HG02571 (cell line): Measurements from ENCODE around the gene CASP2.
"Not testable (repeated sequence)": the region's sequence is repeated elsewhere in the genome, so short reads cannot be mapped to it uniquely, and the experiment has no call there.

Experiments used
- ATAC-seq: cut with Tn5 transposase; IDR thresholded peaks from one replicate; pipeline ENCODE4 v1.9.1; 2021; ENCODE audit warnings: mild to moderate bottlenecking, moderate library complexity; ENCODE audit not compliant: unreplicated experiment

The CASP2 gene

DNA sequence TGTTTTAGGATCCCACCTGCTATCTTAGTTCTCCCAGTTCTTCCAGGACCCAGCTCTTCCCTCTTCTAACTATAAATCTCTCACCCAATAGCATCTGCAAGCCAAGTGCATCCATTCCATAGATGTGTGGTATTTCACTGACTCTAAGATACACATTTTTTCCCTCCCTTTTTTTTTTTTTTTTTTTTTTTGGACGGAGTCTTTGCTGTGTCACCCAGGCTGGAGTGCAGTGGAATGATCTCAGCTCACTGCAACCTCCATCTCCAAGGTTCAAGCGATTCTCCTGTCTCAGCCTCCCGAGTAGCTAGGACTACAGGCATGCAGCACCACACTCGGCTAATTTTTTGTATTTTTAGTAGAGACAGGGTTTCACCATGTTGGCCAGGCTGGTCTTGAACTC lies 1.7 kb downstream of the CASP2 start:
- ATAC-seq = not testable (repeated sequence)

DNA sequence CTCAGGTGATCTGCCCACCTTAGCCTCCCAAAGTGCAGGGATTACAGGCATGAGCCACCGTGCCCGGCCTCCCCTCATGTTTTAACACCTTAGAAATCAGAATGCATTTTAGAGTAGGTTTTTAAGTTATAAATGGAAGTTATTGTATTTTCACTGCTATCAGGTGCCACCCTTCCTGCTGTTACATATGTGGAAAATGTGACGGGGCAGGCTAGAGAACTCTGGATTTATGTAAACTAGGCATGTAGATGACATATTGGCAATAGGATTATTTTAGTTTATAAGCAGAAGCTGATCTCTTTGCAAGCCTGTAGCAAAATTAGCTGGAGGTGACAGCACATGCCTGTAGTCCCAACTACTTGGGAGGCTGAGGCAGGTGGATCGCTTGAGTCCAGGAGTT lies 2.1 kb downstream of the CASP2 start:
- ATAC-seq = no peak

DNA sequence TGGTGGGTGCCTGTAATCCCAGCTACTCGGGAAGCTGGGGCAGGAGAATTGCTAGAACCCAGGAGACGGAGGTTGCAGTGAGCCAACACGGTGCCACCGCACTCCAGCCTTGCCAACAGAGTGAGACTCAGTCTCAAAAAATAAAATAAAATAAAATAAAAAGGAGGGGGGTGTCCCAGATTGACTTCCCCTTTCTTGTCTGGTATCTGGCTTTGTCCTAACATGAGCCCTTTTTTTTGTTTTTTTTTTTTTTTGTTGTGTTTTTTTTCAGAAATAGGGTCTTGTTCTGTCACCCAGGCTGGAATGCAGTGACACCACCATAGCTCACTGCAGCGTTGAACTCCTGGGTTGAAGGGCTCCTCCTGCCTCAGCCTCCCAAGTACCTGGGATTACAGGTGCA lies 4.7 kb downstream of the CASP2 start:
- ATAC-seq = no peak

DNA sequence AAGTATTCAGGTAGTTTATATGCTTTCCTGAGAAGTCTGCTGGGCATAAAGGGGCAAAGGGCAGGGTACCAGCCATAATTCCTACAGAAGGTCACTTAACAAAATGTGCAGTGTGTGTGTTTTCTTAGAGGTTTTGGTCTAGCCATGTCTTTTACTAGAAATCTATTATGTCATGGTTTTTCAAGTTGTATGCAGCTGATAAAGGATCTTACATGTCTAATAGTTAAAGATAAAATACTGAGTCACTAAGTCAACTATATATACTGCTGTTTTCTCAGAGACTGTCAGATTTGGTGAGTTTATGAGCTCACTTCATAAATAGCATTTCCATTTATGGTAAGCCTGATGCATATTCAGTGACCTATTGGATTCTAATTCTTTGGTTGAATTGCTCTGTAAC lies 7.7 kb downstream of the CASP2 start:
- no peak for ATAC-seq

DNA sequence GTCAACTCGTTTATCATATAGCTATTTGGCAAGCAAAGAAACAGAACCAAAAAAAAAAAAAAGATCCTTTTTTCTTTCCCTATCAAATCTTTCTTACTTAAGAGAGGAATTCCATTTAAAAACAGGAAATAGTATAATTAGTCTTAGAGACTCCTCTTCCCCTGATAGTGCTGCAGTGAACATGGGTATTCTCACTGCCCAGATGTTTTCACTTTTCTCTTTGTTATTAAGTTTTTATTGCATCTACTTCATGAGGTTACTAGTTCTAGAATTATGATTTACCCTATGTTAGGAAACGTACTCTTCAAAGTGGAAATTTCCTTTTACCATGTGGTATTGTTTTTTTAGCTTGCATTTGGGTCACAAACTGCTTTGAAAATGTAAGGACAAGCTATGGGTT lies 8.5 kb downstream of the CASP2 start:
- no peak for ATAC-seq

DNA sequence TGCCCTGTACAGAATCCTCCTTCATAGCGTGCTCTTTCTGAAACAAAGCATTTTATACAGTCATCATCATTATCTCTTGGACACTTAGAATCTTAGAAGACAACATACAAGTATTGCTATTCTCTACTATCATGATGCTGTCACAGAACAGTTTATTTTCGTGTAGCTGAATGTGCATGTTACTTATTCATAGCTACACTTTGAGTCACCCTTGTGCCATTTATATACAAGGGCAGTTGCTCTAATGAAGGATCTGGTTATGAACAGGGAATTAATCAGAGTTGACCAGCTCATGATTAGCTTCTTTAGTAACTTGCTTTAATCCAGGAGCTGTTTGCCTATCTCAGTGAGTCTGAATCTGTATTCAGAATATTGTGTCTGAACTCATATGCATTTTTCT lies 11.2 kb downstream of the CASP2 start:
- no peak for ATAC-seq

DNA sequence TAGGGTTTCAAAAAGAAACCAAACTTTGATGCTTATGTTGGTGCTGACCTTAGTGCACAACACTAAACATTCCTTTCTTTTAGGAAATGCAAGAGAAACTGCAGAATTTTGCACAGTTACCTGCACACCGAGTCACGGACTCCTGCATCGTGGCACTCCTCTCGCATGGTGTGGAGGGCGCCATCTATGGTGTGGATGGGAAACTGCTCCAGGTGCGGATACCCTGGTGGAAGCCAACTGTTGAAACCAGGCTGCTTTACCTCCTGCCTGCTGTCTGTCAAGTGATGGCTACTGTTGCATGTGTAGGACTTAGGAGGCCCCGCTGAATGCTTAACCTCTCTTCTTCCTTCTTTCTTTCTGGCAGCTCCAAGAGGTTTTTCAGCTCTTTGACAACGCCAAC lies 11.7 kb downstream of the CASP2 start:
- no peak for ATAC-seq

DNA sequence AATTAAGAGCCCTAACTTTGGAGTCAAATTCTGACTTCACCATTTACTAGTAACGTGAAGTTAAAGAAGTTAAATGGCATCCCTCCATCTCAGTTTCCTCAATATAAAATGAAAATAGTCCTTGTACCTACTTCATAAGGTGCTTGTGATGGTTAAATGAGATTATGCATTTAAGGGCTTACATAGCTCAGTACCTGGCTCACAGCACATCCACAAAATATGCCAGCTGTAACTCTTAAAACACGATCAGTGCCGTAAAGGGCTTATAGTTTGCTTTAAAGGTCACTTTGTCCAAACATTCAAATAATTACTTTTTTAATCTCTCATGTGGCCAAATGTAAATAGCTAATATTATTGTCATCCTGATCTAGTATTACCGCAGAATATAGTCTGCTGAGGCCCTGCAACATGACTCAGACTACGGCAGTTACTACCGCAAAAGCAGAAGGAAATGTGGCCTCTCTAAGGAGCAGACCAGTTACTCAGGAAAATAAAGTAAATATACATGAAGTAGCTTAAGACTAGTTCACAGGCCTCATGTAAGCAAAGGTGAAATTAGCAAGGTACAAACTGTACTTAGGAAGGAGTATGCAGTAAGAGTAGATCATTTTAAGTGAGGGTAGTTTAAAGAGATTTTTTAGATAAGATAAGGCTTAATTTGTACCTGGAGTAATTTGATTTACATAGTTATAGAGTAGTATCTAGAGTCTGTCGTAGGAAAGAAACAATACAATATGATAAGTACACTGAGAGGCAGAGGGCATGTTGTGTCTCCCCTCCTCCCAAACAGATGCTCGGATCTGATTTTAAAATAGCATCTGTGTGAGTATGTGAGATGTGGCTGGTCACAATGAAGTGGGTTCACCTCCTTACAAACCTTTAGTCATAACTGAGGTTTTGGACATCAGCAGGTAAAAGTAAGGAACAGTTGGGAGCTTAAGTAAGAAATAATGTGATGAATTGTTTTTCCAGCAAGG lies 13.1 kb downstream of the CASP2 start:
- ATAC-seq = no peak

DNA sequence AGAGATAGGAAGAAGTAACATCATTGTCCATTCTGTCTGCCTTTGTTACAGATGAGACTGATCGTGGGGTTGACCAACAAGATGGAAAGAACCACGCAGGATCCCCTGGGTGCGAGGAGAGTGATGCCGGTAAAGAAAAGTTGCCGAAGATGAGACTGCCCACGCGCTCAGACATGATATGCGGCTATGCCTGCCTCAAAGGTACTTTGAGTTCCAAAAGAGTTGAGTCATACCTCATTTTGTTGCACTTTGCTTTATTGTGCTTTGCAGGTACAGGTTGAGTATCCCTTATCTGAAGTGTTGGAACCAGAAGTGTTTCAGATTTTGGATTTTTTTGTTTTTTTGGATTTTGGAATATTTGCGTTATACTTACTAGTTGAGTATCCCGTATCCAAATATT lies 15.6 kb downstream of the CASP2 start:
- ATAC-seq = no peak

DNA sequence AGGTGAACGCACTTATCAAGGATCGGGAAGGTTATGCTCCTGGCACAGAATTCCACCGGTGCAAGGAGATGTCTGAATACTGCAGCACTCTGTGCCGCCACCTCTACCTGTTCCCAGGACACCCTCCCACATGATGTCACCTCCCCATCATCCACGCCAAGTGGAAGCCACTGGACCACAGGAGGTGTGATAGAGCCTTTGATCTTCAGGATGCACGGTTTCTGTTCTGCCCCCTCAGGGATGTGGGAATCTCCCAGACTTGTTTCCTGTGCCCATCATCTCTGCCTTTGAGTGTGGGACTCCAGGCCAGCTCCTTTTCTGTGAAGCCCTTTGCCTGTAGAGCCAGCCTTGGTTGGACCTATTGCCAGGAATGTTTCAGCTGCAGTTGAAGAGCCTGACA lies 16.8 kb downstream of the CASP2 start:
- no peak for ATAC-seq

DNA sequence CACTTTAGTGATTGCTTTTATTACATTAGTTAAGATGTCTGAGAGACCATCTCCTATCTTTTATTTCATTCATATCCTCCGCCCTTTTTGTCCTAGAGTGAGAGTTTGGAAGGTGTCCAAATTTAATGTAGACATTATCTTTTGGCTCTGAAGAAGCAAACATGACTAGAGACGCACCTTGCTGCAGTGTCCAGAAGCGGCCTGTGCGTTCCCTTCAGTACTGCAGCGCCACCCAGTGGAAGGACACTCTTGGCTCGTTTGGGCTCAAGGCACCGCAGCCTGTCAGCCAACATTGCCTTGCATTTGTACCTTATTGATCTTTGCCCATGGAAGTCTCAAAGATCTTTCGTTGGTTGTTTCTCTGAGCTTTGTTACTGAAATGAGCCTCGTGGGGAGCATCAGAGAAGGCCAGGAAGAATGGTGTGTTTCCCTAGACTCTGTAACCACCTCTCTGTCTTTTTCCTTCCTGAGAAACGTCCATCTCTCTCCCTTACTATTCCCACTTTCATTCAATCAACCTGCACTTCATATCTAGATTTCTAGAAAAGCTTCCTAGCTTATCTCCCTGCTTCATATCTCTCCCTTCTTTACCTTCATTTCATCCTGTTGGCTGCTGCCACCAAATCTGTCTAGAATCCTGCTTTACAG lies 17.4 kb downstream of the CASP2 start:
- no peak for ATAC-seq

DNA sequence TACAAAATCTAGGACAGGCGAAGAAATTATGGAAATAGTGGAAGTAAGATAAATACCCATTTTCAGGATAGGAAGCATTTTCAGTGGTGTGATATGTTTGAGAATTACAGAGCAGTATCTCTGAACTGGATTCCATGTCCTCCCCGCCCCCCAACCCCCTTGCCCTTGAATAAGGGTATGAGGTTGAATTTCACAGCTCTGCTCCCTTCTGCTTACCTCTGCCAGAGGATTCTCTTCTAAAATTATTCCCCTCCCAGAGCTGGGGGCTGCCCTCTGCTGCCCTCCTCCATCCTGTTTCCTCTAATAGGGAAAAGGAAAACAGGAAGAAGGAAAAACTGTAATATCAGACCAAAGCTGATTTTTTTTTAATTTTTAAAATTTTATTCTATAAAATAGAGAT lies 20.5 kb downstream of the CASP2 start:
- ATAC-seq = no peak

DNA sequence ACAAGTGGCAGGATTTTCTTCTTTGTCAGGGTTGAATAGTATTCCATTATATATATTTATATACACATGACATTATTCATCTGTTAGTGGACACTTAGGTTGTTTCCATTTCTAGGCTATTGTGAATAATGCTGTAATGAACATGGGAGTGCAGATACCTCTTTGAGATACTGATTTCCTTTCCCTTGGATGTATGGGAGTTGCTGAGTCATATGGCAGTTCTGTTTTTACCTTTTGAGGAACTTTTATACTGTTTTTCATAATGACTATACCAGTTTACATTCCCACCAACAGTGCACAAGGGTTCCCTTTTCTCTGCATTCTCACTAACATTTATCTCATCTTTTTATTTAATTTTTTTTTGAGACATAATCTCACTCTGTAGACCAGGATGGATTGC lies 26.0 kb downstream of the CASP2 start:
- ATAC-seq = no peak

DNA sequence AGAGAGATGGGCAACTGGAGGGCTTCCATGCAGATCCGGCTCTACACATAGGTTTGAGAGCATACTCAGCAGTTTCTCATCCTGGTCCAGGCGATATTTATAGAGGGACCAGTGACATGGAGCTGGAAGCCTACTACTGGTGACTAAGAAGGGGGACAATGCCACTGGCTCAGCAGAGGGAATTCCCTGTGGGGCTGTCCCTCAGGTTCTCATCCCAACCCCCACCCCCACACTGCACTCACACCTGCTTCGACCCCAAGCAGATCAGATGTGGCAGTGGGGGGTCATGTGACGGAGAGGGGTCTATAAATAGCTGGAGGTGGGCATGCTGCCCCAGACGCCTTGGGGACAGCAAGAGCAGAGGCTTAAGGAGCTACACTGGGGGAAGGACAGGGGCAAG lies 27.6 kb downstream of the CASP2 start, which contains the start of gene CLCN1:
Gene CLCN1, plus strand, starts transcription at position 336 of the 400 bp plus-strand sequence. CDS start 102 bp downstream, outside the sequence.
- no peak for ATAC-seq

DNA sequence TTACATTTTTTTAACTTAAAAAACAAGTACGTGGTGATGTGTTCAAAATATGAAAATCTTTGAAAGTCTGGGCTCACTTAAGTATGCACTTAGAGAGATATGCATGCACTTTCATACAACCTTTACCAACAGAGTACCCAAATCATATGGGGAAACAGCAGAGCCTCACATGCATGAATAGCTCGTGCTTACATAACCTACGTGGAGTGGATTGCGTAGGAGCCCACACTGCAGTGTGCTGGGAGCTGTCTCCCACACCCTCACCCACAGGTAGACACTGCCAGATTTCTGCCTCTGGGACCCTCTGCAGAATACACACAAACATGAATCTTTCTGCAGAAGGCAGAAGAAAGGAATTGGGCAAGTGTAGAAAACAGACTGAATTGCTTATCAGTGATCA lies 28.3 kb downstream of the CASP2 start:
- no peak for ATAC-seq

DNA sequence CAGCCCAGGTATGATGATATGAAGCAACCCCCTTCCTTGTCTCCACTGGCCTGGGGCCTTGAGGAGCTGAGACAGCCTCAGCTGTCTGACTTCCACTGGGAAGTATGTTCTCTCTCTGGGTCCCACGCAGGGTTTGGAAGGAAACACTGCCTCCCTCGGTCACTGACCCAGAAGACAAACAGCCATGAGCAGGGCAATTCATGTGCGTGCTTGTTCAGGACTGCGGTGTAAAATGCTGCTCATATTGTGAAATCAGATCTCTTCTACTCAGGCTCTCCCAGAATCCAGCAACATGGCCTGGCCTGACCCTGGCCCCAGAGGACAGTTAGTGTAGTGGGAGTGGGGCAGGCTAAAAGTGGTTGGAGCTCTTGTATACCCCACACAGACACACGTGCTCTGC lies 30.5 kb downstream of the CASP2 start:
- no peak for ATAC-seq

DNA sequence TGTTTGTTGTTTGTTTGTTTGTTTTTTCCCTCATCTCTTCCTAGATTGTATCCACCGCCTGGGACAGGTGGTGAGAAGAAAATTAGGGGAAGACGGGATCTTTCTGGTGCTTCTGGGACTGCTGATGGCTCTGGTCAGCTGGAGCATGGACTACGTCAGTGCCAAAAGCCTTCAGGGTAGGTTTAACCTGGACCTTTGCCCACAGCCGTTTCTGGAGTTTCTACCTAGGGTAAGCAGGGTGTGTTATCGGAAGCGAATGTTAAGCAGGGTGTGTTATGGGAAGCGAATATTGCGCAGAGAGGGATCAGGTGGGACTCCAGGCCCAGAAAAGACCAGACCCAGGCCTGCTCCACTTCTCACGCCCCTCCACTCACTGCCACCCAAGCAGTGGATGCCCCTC lies 32.5 kb downstream of the CASP2 start:
- no peak for ATAC-seq

DNA sequence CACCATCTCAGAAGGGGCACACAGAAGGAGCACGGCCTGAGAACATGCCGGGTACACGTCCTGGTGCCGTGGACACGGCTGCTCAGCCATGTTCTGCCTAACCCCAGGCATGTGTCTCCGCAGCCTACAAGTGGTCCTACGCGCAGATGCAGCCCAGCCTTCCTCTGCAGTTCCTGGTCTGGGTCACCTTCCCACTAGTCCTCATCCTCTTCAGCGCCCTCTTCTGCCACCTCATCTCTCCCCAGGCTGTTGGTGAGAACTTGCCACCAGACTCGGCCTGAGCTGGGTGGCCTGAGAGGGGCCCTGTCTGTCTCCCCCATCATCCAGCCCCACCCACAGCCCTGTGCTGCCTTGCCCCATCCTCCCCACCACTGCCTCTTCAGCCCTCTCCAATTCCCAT lies 33.1 kb downstream of the CASP2 start:
- ATAC-seq = no peak

DNA sequence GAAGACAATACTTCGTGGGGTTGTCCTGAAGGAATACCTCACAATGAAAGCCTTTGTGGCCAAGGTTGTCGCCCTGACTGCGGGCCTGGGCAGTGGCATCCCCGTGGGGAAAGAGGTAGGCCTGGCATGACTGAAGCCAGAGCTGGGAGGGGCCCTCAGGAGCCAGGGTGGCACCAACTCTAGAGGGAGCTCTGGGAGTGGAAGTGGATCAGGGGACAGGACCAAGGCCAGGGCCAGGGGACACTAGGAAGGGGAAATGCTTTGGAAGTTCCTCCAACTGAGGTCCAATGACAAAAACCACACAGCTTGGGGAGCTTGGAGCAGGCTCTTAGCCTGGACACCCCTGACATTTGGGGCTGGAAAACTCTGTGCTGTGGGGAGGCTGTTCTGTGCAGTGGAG lies 33.6 kb downstream of the CASP2 start:
- ATAC-seq = no peak

DNA sequence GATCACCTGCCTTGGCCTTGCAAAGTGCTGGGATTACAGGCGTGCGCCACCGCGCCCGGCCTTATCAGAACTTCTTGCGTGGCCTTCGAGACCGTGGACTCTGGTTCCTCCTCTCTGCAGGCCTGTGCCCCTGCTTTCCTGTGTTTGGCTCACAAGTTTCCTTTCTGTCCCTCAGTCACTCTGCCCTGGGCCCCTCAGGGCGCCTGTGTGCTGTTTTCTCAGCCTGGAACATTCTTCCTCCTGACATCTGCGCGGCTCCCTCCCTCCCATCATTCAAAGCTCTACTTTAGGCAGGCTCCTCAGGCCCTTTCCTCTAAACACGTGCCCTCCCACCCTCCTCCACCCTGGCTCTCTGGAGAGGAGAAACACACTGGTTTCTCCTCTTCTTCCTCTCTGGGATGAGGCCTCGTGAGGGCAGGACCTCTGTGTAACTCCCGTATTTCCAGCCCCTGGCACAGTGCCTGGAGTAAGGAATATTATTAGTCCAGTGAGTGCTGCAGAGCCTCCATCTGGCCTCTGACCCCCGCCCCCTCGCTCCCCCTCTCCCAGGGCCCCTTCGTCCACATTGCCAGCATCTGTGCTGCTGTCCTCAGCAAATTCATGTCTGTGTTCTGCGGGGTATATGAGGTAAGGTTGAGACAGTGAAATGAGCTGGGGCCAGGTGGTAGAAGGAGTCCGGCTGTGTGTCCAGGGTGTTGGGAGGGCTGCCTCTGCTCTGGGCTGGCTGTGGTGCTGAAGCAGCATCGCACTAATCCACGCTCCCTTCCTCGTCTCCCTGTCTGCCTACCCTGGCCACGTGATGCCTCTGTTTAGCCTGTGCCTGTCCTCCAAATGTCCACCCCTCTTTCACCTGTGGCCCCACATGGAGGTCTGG lies 34.8 kb downstream of the CASP2 start:
- no peak for ATAC-seq

DNA sequence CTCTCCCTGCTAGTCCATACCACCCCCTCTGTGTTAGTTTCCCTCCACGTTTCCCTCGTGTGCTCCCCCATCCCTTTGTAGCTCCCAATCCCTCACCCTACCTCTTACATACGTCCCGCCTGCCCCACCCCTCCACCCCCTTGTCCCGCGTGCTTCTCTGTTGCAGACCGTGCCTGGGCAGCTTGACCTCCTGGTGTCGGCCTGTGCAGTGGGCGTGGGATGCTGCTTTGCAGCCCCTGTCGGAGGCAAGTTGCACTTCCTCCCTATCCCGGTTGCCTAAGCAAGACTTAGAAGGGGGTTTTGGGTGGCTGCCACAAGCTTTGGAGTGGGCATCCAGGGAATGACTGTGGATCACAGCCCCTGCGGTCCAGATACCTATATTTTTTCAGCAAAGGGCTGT lies 35.5 kb downstream of the CASP2 start:
- ATAC-seq = no peak
